Stimulated activated CD4-positive, alpha-beta T cell treated with anti-CD3 and anti-CD28 coated beads, Interleukin-12 subunit alpha, Interleukin-12 subunit beta, amount 100 ng/mL, for 48 hours (primary cell): Measurements from ENCODE around the gene RPTOR.
"Not testable (repeated sequence)": the region's sequence is repeated elsewhere in the genome, so short reads cannot be mapped to it uniquely, and the experiment has no call there.

Source experiments
- DNase-seq, 3 donors: peaks; one replicate each; pipeline ENCODE4 v3.0.0-alpha.2; 2020; ENCODE audit warnings: low read depth in 2 of 3, low spot score in 1 of 3

RPTOR gene

GRCh38 chr17:80794281-80795089, 249.8 kb downstream of the RPTOR start:
- no peak for DNase-seq

DNA sequence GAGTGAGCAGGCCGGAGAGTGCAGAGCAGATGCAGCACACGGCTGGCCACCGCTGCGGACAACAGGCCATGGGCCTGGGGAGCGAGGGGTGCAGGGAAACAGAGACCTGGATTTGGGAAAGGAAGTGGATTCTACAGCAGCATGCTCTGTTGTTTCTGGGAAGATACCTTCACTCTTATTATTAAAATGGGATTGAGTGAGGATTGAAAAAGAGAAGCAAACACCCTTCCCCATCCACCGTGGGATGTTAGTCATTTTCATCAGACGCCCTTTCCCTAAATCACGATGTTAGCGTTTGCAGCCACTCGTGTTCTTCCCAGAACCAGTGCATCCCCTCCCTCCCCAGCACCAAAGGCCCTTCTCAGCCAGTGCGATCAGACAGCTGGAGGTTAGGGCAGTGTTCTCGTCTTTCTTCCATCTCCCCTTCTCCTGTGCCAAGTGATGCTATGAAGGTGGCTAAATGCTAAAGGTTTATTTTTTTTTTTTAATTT, 250.5 kb downstream of the RPTOR start:
- DNase-seq: no peak

DNA sequence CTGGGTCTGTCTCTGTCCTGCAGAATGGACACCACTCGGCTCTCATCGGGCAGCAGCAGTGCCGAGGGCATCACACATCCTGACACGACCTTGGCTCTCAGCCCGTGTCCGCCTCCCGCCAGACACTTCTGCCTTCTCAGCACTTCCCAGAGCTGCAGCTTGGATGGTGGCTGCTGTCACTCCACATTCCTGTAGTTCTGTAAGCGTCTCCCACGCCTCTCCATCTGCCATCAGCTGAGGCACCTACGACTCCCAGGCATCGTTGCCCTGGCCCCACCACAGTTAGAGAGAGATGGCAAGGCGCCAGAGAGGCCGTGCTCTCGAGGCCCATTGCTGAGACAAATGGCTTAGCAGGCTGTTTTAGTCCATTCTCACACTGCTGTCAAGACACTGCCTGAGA, 251.1 kb downstream of the RPTOR start:
- no peak for DNase-seq

DNA sequence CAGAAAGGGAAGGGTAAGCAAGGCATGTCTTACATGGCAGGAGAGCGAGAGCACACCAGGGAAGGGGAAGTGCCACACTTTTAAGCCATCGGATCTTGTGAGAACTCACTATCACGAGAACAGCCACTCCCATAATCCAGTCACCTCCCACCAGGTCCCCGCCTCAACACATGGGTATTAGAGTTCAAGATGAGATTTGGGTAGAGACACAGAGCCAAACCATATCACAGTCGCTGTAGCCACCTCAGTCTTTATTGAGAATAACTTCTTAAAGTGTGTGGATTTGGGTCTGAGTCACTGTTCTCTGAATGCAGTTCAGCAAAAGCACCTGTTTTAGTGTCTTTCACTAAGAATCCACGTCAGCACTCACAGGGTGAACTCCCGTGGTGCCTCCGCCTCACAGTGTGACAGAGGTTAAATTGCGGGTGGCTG, 251.8 kb downstream of the RPTOR start:
- DNase-seq: no peak

GRCh38 chr17:80797222-80797621, 252.6 kb downstream of the RPTOR start:
- not testable (repeated sequence) for DNase-seq

DNA sequence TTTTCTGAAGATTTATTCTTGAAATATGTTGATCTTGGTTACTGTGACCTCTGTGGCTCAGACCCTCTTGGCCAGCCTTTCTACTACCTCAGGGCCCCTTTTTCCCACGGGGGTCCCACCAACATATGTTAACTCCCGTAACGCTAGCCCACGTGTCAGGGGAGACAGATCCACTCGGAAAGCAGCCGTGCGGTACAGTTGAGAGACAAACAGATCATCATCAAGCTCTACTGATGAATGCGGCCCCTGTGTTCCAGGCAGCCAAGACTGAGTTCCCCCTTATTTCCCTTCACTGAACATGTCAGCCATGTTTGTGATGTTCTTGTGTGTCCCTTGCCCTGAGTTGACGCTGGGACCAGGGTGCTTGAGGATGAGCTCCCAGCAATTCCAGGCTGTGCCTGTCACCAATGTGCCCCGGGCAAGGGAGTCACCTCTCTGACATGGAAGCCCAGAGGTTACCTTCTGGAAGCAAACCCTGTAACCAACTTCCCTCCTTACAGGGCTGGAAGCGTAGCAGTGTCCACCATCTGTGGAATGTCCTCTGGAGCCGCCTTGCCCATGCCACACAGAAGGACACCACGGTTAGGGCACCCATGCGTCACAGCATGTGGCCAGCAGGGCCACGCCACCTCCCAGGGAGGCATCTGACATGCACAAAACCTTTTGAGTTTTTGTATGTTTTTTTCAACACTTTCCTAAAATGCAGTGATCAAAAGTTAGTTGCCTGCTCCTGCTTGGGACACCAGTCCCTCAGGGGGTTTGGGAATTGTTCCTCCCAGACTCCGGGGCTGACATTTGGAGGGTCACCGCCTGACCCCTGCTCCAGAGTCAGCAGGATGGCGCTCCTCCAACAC, 253.3 kb downstream of the RPTOR start:
- DNase-seq: no peak

GRCh38 chr17:80798595-80799537, 254.2 kb downstream of the RPTOR start:
- DNase-seq: no peak

DNA sequence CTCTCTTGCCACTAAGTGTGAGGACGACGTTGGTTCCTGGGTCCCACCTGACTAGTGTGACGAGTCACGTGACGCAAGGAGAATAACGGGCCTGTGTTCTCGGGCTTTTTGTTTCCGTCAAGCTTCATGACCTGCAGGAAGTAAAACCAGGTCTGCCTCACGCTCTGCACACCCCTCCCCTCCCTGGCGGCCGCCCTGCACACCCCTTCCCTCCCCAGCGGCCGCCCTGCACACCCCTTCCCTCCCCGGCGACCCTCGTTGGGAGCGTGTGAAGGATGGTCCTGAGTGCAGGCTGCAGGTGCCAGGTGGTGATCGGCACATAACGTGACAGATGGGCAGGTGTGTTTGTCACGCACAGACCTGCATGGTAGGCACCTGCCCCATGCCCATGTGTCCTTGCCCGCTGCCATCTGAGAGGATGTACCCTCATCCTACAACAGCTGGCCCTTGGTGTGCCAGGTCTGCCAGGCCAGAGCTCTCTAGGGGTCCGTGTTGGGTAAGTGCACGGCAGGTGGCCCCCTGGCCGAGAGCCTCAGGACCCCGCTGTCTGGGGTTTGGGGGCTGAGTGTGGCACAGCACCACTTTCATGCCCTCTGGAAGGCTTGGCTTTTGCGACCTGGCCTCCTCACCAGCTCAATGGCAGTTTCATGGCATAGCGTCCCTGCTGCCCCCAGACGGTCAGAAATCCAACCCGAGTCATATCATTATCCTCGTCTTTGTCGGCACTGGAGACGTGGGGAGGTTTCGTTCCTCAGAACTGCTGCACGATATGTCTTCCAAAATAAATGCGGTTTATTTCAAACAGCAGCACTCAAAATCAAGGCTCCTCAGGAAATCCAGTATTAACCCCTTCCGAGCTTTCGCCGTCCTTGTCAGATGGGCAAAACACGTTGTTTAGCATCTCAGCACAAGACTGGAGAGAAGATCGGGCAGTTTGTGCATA, 255.2 kb downstream of the RPTOR start:
- no peak for DNase-seq

DNA sequence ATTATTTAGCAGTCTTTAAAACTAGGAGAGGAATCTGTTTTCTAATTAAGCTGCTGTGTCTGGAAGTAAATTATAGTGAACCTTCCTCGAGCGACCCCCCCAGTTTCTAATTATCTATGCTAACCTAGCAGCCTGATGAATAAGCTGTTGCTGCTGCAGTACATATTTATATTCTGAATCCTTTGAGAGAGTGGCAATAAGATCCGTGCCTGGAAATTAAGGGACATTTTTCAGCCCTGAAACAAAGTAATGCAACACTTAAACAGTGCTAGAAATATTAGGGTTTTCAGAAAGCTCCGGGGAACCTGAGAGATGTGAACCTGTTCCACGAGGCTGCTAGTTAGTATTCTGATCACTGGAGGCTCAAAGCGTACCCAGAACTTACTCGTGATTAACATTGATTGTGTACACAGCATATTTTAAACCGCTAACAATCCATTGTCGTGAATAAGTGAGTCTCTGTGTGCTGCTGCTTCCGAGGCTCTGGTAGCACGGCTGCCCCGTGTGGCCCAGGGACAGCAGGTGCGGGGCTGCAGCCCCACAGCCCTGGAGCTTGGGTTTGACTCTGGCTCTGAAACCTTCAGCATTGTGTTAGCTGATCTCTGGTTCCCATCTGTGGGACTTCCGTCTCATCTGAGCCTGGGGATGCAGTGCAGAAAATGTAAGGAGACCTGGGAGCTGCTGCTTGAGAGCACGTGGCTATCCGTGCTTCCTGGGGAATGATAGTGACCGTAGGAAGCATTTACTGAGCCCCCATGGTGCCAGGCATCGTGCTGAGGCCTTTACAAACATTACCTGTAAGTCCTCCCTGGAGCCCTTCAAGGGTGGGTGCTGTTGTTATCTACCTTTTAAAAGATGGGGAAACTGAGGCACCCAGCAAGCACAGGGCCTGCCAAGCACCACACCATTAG, 256.1 kb downstream of the RPTOR start:
- no peak for DNase-seq

DNA sequence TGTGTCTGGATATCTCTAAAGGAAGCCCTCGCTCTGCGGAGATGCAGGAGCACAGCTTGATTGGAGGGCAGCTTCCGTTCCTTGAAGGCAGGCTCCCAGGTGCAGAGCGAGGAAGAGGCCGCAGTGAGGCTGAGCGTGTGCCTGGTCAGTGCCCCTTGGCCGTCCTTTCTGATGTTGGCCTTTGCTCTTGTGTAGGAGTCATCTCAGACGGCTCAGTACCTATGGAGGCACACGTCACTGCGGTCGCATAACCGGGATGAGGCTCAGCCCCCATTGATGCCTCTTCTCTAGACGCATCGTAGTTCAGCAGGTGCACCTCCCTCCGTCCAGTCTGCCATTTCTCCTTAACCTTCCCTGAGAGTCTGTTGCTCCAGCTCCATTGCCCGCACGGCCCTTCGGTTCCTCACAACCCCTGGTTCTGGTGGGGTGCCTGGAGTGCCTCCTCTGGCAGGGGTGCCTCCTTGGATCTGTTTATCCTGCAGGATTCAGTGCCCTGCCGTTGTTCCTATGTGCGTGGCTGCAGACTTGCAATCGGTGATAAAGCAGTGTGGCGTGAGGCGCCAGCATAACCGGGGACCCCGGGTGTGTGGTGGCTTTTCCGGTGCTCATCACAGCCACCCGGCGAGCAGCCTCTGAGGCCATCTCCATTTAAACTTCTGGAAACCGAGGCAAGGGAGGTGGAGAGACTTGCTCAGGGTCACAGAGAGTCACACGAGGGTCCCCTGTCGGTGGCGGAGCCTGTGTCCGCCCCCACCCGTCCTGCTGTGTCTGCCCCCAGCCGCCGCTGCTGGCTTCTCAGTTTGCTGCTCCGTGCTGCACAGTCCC, 258.2 kb downstream of the RPTOR start:
- no peak for DNase-seq

- no peak for DNase-seq
Observed at GRCh38 chr17:80803451-80804428, 259.1 kb downstream of the RPTOR start.

GRCh38 chr17:80804466-80804865, 259.8 kb downstream of the RPTOR start:
- no peak for DNase-seq

DNA sequence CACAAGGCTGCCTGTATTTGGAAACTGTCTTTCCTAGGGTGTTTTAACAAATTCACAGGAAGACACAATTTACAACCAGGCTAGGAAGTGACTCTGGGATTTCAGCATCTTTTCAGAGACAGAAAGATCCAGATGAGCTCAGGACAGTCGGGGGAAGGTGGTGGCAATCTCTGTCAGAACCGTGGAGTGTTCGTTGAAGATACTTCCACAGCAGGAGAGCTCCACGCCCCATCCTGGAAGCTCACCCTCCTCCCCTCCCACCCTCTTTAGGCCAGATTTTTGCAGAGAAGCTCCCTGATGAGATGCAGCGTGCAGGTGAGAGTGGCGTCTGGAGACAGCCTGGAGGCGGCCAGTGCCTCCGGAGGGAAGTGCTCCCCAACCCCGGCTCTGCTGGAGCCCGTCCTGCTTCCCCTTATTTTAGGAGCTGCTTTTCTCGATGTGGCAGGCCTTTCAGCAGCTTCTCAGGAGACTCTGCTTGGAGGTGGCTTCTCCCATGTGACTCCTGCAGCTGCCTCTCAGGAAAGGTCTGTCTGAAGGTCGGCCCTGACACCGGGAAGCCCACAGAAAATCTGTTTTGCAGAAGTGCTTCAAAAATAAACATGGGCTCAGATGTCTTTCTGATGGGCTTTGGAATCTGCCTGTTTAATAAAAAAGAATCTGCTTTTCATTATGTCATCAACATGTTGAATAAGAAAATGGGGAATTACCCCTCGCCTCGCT, 260.6 kb downstream of the RPTOR start:
- DNase-seq: no peak

DNA sequence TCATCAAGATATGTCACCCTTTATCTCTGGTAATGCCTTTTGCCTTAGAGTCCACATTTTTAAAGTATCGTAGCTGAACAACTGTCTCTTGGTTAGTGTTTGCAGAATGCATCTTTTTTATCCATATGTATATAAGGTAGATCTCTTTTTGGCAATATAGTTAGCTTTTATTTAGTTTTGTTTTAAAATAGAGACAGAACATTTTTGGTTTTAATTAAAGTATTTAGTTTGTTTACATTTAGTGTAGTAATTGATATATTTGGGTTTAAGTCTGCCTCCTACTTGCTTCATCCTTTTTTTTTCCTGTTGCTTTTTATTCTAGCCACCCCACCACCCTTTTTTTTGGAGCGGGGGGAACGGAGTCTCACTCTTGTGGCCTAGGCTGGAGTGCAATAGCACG, 262.4 kb downstream of the RPTOR start:
- no peak for DNase-seq

DNA sequence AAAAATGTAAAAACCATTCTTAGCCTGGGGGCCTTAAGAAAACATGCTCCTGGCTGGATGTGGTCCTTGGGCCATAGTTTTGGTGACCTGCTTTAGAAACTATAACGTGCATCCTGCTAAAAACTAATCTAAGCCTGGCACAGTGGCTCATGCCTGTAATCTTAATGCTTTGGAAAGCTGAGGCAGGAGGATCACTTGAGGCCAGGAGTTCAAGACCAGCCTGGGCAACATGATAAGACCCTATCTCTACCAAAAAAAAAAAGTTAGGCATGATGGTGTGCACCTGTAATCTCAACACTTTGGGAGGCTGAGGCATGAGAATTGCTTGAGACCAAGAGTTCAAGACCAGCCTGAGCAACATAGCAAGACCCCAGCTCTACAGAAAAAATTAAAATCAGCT, 263.2 kb downstream of the RPTOR start:
- DNase-seq: no peak
